HAP-1 (cell line): Measurements from ENCODE around the gene THBS4.

Experiments
- DNase-seq, 2 experiments: peaks; one replicate each; pipeline ENCODE4 v3.0.0-alpha.2; 2016 to 2020; ENCODE audit warnings: low spot score in 2 of 2
- H3K27me3 ChIP-seq: fragments of 250-450 bp; sonication (Bioruptor Pico); 2 replicates; pipeline ENCODE4 v1.5.1; 2020; ENCODE audit warnings: low read depth, mild to moderate bottlenecking, moderate library complexity
- H3K36me3 ChIP-seq: fragments of 250-450 bp; sonication (Bioruptor Pico); replicated peaks from 2 replicates; pipeline ENCODE4 v1.5.1; 2020; ENCODE audit warnings: mild to moderate bottlenecking
- H3K4me1 ChIP-seq: fragments of 250-450 bp; sonication (Bioruptor Pico); 2 replicates; pipeline ENCODE4 v1.5.1; 2020; ENCODE audit warnings: mild to moderate bottlenecking
- H3K4me3 ChIP-seq: fragments of 250-450 bp; sonication (Bioruptor Pico); 2 replicates; pipeline ENCODE4 v1.5.1; 2020; ENCODE audit warnings: mild to moderate bottlenecking, moderate library complexity
- H3K9me3 ChIP-seq: fragments of 250-450 bp; sonication (Bioruptor Pico); 2 replicates; pipeline ENCODE4 v1.5.1; 2020; ENCODE audit warnings: mild to moderate bottlenecking, moderate library complexity
- in situ Hi-C: fragments of 300-500 bp; cut with MboI; formaldehyde crosslinking; loops from 3 replicates; pipeline ENCODE4 v1.14.3; 2020; ENCODE audit warnings: low sequenced_read_pairs, inconsistent platforms, mixed read lengths

The THBS4 gene

DNA sequence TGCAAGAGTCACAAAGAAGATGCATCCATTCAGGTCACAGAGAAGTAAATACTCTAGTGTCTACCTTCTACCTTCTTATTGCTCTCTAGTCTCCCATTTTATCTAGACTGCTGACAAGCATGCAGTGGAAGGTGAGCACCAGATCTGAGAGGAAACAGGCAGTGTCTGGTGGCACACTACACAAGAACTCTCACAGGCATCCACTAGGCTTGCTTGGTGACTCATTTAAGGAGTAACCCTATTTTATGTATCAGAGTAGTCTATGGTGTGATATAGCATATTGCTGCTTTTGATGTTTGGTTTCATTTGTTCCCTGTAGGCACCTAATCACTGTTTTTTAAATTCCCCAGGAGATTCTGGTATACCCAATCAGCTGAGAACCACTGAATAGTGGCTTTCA is 1.6 kb upstream of the THBS4 start:
- H3K4me3 ChIP-seq: no peak overlapping the region
- DNase-seq: no peak
- no peaks in the 10 kb centered on the region for H3K4me1 ChIP-seq
- H3K36me3 ChIP-seq: no peaks in the 10 kb centered on the region
- peaks cover 20% of the 10 kb centered on the region for H3K27me3 ChIP-seq
- in situ Hi-C loops: no loop called here
- H3K9me3 ChIP-seq: no peaks in the 10 kb centered on the region

DNA sequence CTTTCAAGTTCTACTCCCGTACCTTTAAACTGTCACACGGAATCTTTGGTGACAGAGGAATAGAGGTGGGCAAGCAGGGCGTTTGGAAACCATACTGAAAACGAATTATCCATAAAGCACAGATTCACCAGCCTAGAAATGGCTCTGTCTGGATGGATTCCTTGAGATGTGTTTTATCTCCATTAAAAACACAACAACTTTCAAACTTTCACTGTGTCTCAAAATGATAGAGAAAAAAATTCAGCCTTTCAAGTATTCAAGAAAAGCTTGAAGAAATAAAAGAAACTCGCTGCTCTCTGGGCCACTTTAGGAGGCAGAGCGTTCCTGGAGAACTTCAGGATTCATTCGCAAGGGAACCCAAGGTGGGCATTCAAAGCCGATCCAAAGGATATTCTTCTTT is 589 bp upstream of the THBS4 start:
- no peaks in the 10 kb centered on the region for H3K4me1 ChIP-seq
- no peak for DNase-seq
- no peak overlapping the region for H3K4me3 ChIP-seq
- H3K36me3 ChIP-seq: no peaks in the 10 kb centered on the region
- H3K9me3 ChIP-seq: no peaks in the 10 kb centered on the region
- in situ Hi-C loops: no loop called here
- peaks cover 23% of the 10 kb centered on the region for H3K27me3 ChIP-seq

DNA sequence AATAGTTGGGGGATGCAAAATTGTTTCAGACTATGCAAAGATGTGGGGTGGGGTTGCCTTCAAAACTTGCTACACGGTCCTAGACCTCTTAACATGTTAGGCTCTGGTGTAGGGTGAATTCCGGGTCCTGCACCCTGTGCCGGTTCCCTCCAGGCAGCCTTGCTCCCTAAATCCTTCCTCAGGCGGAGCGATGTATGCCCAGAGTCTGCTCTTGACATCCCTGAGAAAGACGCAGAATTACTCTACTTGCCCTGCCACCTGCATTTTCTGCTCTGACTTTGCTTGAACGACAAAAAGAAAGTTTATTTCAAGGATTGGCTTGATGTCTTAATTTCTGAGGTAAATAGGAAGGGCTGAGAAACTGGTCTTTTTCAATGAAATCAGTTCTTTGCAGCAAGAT is 691 bp downstream of the THBS4 start:
- DNase-seq: no peak
- H3K27me3 ChIP-seq: peaks cover 23% of the 10 kb centered on the region
- H3K4me3 ChIP-seq: no peak overlapping the region
- no peaks in the 10 kb centered on the region for H3K9me3 ChIP-seq
- H3K4me1 ChIP-seq: no peaks in the 10 kb centered on the region
- in situ Hi-C loops: loop anchor here (5.0 kb wide), 1 partner anchor 36 kb away; no protein-coding TSS in a partner anchor
- H3K36me3 ChIP-seq: no peaks in the 10 kb centered on the region

DNA sequence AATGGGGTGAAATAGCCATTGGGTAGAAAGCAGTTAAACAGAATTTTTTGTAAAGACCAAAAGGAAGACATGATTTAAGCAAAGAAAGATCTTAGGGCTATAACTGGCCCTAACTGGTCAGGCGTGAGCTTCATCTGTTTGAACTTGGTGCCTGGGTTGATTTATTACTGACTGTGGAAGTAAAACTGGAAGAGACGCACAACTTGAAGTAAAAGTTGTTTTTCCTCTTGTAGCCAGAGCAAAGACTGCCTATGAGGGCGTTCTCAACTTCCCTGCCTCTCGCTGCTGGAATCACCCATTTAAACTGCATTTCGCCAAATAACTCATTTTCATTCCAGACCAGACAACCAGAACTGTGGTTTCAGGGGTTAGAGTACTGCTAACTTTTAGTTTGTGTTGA is 1.5 kb downstream of the THBS4 start:
- DNase-seq: no peak
- Histone ChIP-seq H3K9me3 (no peaks in the 10 kb centered on the region), H3K27me3 (peaks cover 23% of the 10 kb centered on the region), H3K4me3 (no peak overlapping the region), H3K4me1 (no peaks in the 10 kb centered on the region), H3K36me3 (no peaks in the 10 kb centered on the region)
- in situ Hi-C loops: loop anchor here (5.0 kb wide), 1 partner anchor 36 kb away; no protein-coding TSS in a partner anchor

DNA sequence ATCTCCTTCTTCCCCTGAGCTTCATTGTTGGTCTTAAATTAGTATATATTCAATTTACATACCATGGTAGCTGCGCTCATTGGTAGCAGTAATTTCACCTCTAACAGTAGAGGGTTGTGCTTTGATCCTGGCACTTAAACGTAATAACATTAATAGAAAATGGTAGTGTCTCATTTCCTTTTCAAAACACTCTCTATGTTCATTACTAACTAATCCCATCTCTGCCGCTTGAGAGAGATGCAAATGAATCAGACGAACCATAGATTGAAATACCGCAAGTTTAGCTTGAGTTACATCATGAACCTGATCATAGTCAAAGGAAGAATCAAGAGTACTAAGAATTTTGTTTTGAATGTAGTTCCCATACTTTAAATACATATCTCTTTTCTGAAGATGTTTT is 2.2 kb downstream of the THBS4 start:
- Histone ChIP-seq H3K36me3 (no peaks in the 10 kb centered on the region), H3K9me3 (no peaks in the 10 kb centered on the region), H3K4me3 (no peak overlapping the region), H3K27me3 (peaks cover 23% of the 10 kb centered on the region), H3K4me1 (no peaks in the 10 kb centered on the region)
- DNase-seq: no peak
- in situ Hi-C loops: loop anchor here (5.0 kb wide), 1 partner anchor 35 kb away; no protein-coding TSS in a partner anchor

DNA sequence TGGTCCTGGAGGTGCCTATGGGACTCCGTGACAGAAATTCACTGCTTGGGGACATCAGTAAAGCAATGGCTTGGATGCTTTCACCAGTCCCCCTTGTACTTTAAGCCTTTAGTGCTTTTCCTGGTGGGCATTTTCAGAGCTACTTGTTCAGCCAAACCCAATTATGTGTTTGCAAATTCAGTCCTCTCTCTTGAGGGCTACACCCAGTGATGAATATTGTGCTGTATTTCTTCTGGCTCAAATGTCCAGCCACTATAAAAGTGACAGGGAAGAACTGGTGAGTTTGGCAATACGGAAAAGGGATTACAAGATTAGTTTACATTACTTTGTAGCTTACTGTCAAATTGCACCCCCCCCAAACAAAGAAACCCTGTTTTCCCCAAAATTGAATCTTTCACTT is 4.5 kb downstream of the THBS4 start:
- H3K4me1 ChIP-seq: no peaks in the 10 kb centered on the region
- H3K9me3 ChIP-seq: no peaks in the 10 kb centered on the region
- DNase-seq: no peak
- in situ Hi-C loops: loop anchor here (5.0 kb wide), 1 partner anchor 33 kb away; no protein-coding TSS in a partner anchor
- no peaks in the 10 kb centered on the region for H3K36me3 ChIP-seq
- H3K27me3 ChIP-seq: peaks cover 16% of the 10 kb centered on the region
- H3K4me3 ChIP-seq: no peak overlapping the region

DNA sequence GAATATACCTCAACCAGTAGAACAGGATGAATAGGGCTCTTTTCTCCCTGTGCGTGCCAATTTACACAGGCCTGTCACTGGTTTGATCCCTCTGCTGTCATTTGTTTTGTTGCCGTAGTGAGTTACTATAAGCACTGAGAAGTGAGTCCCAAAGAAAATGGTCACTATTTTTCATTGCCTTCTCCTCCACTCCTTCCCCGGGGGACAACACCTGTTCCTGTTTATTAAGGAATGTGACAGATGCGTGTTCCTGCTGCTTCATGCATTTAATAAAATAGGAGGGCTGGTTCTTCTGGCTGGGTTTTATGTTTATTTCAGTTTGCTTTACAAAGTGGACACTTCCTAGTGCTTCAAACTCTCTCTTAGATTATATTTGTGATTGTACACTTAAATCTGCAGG is 6.4 kb downstream of the THBS4 start:
- in situ Hi-C loops: no loop called here
- no peak for DNase-seq
- Histone ChIP-seq H3K27me3 (peaks cover 10% of the 10 kb centered on the region), H3K36me3 (no peaks in the 10 kb centered on the region), H3K4me1 (no peaks in the 10 kb centered on the region), H3K4me3 (no peak overlapping the region), H3K9me3 (no peaks in the 10 kb centered on the region)

DNA sequence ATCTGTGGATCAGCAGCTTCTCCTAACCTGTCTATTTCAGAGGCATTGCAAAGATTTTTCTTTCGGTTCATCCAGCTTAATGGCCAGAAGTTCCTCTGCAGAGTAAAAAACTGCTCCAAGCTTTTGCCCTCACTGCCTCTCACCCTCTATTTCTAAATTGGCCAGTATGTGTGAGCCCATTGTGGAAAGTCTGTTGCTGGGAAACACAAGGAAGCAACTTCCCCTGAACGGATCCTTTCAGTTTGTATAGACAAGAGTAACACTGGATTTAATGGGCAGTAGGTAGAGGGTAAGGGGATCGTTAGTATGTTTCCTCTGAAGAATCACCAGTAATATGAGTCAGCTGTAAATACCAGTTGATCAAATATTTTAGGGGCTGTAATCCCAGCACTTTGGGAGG is 7.2 kb downstream of the THBS4 start:
- Histone ChIP-seq H3K9me3 (no peaks in the 10 kb centered on the region), H3K4me3 (no peak overlapping the region), H3K36me3 (no peaks in the 10 kb centered on the region), H3K27me3 (peaks cover 8% of the 10 kb centered on the region), H3K4me1 (no peaks in the 10 kb centered on the region)
- no peak for DNase-seq
- in situ Hi-C loops: no loop called here

DNA sequence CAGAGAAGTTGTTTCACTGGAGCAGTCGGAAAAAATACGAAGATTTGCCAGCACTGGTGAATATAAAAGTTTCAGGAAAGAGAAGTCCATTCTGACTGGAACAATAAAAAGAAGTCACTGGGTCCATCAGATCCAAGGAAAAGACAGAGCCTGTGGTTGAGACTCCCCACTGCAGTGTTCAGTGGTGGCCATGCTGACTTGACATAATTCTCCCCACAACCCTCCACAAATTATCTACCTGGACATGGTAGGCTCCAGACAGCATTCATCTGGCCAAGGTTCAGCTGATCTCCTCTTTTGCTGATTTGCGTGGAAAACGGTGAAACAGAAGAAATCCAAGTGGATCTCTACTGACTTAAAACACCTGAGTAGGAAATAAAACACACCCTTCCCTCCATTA is 8.0 kb downstream of the THBS4 start:
- Histone ChIP-seq H3K4me1 (no peaks in the 10 kb centered on the region), H3K27me3 (peaks cover 8% of the 10 kb centered on the region), H3K36me3 (no peaks in the 10 kb centered on the region), H3K9me3 (no peaks in the 10 kb centered on the region), H3K4me3 (no peak overlapping the region)
- no peak for DNase-seq
- in situ Hi-C loops: no loop called here

DNA sequence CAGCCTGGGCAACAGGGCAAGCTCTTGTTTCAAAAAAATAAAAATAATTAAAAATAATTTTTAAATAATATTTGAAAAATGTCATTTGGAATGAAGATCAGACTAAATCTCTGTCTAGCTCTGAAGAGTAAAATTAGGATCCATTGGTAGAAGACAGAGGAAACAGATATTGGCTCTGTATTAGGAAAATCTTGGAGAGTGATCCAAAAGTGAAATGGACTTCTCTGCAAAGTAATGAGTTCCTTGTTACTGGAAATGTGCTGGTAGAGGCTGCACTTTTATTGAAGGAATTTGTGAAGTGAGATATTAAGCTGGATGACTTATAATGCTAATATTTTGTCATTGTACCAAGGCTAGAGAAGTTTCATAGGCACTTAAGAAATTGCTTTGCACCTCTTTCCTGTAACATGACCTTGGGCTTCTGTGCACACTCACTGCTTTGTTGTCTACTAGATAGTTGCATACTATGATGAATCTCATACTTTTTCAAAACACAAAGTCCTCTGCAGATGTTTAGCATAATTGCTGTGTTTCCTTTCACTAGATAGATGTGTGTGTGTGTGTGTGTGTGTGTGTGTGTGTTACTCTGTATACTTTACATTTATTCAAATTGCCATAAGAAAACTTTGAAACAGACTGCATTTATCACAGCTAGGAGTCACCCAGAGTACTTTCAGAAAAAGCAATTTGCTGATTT is 13.1 kb downstream of the THBS4 start:
- H3K9me3 ChIP-seq: no peaks in the 10 kb centered on the region
- H3K27me3 ChIP-seq: peaks cover 3% of the 10 kb centered on the region; the same call in 1 of the 2 replicates
- peak in 1 of 2 experiments; percentile 6 for DNase-seq
- in situ Hi-C loops: no loop called here
- H3K36me3 ChIP-seq: no peaks in the 10 kb centered on the region
- H3K4me1 ChIP-seq: peaks cover 5% of the 10 kb centered on the region; the same call in 1 of the 2 replicates
- no peak overlapping the region for H3K4me3 ChIP-seq

DNA sequence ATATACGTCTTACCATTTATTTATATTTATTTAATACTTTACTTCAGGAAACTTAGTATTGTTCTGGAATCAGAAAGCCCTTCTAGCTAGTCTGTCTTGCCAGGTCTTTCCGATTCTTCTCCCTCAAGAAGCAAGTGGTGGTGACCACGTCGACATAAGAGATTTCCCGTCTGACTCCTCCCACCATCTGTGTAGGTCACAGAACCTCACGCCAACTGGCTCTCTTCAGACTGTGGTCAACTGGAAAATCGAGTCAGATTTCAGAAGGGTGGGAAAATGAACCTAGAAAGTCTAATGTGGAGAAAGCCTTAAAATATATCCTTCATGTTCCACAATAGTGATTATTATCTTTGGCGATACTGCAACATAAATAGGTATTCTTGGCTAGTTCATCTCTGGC is 17.3 kb downstream of the THBS4 start:
- Histone ChIP-seq H3K36me3 (no peaks in the 10 kb centered on the region), H3K4me1 (peaks cover 5% of the 10 kb centered on the region; the same call in 1 of the 2 replicates), H3K4me3 (no peak overlapping the region), H3K9me3 (no peaks in the 10 kb centered on the region), H3K27me3 (no peaks in the 10 kb centered on the region)
- DNase-seq: no peak
- in situ Hi-C loops: no loop called here

DNA sequence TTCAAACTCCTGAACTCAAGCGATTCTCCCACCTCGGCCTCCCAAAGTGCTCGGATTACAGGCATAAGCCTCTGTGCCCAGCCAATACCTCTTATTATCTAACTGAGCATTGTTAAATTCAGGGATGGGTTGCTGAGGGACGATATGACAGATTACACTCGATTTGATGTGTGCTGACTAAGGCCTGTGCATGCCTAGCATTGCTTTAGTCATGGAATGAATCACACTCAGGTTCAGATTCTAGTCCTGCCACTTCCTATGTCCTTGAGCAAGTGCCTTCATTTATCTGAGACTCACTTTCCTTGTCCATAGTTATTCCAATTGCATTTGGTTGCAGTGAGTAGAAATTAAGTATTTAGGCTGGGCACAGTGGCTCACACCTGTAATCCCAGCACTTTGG is 19.5 kb downstream of the THBS4 start:
- no peaks in the 10 kb centered on the region for H3K9me3 ChIP-seq
- H3K27me3 ChIP-seq: no peaks in the 10 kb centered on the region
- no peak for DNase-seq
- no peak overlapping the region for H3K4me3 ChIP-seq
- no peaks in the 10 kb centered on the region for H3K4me1 ChIP-seq
- in situ Hi-C loops: no loop called here
- no peaks in the 10 kb centered on the region for H3K36me3 ChIP-seq

DNA sequence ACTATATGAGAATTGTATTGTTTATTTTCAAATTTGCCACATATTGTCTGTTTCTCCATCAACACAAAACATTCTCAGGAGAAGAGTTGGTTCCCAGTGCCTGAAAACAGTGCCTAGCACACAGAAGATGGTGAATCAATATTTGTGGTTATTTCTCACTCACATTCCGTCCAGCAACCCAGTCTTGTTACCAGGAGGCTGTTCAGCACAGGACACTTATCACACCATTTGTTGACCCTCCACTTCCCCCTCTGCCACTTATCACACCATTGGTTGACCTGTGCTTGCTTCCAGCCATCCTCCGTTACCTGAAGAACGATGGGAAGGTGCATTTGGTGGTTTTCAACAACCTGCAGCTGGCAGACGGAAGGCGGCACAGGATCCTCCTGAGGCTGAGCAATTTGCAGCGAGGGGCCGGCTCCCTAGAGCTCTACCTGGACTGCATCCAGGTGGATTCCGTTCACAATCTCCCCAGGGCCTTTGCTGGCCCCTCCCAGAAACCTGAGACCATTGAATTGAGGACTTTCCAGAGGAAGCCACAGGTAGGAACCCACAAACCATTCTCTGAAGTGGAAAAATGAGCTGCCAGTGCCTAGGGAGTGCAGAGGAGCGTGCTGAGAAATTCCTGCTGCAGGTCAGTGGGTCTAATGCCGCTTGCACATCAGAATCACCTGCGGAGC is 20.5 kb downstream of the THBS4 start:
- DNase-seq: no peak
- in situ Hi-C loops: no loop called here
- H3K9me3 ChIP-seq: no peaks in the 10 kb centered on the region
- H3K4me1 ChIP-seq: no peaks in the 10 kb centered on the region
- no peak overlapping the region for H3K4me3 ChIP-seq
- no peaks in the 10 kb centered on the region for H3K36me3 ChIP-seq
- no peaks in the 10 kb centered on the region for H3K27me3 ChIP-seq

DNA sequence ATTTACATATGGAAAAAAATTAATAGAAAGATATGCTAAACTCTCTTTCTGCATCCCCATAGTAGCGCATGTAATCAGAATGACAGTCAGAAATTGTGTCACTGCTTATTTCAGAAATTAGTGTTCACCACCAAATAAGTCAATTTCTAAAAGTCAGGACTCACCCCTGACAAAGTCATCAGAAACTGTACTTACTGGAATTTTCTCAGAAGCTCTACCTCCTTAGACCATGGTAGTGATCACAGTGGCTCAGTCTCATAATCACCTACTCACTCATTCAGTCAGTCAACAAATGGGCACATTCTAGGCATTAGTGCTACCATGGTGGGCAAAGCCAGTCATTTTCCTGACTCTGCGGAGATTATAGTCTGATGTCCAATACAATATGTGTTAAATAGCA is 22.0 kb downstream of the THBS4 start:
- Histone ChIP-seq H3K4me1 (no peaks in the 10 kb centered on the region), H3K27me3 (no peaks in the 10 kb centered on the region), H3K36me3 (no peaks in the 10 kb centered on the region), H3K9me3 (no peaks in the 10 kb centered on the region), H3K4me3 (no peak overlapping the region)
- in situ Hi-C loops: no loop called here
- DNase-seq: no peak
